CMK (cell line): ENCODE results near the gene HNRNPUL2.
"Not testable (repeated sequence)": the region's sequence is repeated elsewhere in the genome, so short reads cannot be mapped to it uniquely, and the experiment has no call there.

Experiments
- DNase-seq: peaks from one replicate; pipeline ENCODE4 v3.0.0-alpha.2; 2010; ENCODE audit warnings: low read depth

The HNRNPUL2 gene

DNA sequence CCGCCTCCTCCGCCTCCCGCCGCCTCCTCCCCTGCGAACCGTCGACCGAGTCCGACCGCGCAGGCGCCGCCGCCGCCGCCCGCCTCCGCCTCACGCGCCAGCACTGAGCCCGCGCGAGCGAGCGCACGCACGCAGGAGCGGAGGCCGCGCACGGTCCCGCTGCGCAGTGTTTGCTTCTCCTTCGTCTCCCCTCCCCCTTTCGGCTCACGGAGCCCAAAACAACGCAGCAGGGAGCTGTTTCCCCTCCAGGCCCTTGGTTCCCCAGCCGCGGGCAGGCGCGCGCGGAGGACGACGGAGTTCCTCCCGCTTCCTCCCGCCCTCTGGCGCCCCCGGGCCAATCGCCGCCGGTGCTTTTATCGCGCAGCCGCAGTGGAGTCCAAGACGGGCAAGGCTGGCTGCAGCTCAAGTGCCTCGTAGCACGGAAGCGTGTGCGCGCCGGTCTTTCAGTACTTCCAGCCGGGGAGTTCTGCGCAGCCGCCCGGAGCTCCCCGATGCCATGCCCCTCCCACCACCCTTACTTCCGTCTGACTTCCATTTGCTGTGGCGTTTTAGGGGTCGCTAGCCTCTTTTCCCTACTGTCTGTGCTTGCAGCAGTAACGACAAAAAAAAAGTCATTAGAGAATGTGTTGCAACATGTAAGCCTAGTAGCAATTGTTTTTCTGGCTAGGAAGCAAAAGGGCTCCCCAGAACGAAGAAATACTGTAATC lies at the start of gene HNRNPUL2:
Gene HNRNPUL2 (minus strand): TSS at position 293 of the 707 bp plus-strand sequence. CDS start 301 bp downstream, outside the sequence.
- DNase-seq, result peak; percentile 95

DNA sequence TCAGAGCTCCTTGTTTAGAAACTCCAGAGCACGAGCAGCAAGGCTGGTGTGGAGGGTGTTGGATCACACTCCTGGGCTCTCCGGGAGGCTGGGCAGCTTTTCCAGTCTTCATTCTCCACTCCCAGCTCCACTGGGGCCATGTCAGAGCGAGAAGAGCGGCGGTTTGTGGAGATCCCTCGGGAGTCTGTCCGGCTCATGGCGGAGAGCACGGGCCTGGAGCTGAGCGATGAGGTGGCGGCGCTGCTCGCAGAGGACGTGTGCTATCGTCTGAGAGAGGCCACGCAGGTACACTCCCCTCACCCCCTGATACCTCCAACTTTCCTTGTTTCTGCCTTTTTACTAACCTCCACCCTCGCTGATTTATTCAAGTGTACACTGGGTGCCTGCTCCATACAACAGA lies 48.4 kb upstream of the HNRNPUL2 start:
- no peak for DNase-seq

DNA sequence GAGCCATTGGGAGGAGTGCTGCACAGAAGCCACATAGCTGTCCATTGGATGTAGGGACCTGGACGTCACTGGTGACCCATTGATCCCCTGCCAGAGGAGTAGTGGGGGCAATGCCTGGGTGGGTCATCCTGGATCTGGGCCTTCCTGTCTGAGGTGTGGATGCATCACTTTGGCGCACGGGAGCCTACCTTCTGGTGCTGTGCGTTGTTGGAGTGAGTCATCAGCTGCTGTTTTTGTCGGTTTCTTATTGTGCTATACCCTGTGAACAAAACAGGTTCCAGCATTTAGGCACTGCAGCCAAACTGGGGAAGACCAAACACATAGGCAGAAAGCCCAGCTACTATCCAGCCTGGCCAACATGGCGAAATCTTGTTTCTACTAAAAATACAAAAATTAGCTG lies 47.1 kb upstream of the HNRNPUL2 start:
- DNase-seq, result no peak

DNA sequence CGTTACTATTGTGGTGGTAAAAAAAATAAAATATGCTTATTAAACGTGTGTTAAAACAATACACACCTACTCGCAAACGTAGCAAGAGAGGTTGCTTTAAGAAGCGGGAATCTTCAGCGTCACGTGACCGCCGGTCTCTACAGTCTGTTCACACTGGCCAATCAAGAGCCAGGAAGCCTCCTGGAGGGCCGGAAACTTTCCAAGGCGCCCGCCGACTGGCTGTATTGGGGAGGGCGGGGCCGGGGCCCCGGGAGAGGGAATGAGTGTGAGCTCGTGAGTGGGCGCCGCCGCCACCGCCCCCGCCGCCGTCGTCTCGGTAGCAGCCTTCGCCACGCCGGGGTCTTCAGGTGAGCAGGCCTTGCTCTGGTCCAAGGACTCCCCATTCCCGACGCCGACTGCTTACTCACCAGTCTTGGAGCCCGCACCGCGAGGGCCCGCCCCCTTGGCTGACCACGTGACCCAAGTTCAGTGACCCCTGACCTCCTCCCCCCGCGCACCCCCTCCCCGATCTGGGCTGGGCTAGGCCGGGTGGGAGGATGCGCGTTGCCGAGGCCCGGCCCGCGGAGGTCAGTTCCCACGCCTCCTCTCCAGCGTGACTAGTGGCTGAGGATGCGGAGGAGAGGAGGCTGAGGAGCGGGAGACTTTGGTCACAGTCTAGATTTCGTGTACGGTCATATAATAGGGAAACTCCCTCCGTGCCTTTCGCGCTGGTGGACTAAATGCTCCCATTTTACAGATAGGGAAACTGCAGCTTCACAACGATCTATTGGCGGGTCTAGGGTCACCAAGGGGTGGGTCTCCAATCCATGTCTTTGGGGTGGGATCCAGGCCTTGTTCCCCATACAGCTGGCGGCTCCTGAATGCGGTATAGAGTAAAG lies 44.1 kb upstream of the HNRNPUL2 start, which contains the start of gene TAF6L:
Gene TAF6L (plus strand): TSS at position 253 of the 878 bp plus-strand sequence. CDS start 4,388 bp downstream, outside the sequence.
- peak; percentile 84 for DNase-seq

DNA sequence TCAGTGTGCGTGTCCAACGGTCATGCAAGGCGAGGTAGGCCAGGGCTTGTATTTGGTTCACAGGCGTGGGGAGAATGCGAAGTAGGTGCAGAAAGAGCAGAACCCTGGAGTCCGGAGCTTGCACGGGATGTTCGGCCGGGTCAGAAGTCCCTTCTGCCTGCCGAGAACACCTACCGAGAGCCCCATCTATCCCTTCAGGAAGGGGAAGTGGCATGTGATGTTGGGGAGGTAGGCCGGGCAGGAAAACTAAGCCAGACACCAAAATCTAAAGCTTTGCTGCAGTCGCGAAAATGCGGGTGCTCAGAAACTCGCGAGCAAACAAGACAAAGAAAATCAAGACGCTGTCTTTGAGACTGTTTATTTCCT lies 43.5 kb upstream of the HNRNPUL2 start:
- peak; percentile 37 for DNase-seq

DNA sequence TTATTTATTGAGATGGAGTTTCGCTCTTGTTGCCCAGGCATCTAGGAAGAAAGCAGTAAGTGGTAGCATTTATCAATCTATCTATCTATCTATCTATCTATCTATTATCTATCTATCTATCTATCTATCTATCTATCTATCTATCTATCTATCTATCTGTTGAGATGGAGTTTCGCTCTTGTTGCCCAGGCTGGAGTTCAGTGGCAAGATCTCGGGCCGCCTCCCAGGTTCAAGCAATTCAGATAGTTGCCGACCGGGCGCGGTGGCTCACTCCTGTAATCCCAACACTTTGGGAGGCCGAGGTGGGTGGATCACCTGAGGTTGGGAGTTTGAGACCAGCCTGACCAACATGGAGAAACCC lies 33.6 kb upstream of the HNRNPUL2 start:
- not testable (repeated sequence) for DNase-seq

DNA sequence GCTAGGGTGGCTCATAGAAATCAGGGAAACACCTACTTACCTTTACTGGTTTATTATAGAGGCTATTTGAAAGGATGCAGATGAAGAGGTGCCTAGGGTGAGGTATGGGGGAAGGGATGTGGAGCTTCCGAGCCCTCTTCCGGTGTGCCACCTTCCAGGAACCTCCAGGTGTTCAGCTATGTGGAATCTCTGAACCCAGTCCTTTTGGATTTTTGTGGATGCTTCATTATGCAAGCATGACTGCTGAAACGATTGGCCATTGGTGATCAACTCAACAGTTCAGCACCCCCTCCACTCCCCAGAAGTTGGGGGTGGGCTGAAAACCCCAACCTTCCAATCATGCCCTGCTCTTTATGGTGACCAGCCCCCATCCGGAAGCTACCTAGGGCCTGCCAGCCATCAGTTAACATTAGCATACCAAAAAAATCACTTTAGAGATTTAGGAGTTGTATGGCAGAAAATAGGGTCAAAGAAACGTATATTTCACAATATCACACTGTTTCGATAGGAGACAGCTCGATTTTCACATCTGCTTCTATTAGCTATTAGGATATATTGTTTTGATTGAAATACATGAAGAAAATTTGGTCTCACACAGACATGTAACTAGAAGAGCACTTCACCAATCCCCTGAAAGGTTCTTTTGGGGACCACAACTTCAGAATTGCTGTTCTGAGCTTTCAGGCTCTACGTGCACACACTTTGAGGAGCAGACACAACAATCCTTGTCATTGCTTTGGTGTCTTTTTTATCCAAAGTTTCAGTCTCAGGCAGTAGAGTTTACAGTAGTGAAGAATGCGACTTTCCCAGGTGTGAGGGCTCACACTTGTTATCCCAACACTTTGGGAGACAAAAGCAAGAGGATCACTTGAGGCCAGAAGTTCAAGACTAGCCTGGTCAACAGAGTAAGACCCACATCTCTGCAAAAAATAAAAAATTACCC lies 30.9 kb upstream of the HNRNPUL2 start:
- no peak for DNase-seq

DNA sequence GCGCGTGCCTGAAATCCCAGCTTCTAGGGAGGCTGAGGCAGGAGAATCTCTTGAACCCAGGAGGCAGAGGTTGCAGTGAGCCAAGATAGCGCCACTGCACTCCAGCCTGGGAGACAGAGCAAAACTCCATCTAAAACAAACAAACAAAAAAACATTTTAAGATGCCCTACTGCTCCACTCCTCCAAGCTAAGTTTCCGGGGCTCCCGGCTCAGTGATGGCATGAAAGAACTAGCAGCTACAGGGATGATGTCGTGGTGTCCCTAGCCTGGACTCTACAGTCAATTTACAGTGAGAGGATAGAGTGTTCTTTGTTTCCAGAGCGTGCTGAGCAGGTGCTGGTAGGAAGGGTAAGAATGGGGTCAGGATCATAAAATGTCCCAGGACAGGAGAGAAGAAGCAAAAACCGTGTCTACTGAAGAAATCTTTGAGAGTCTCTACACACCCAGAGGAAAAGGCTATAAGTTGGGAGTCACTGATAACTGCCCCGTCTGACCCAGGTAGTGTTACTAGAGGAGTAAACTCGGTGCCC lies 27.9 kb upstream of the HNRNPUL2 start:
- no peak for DNase-seq

DNA sequence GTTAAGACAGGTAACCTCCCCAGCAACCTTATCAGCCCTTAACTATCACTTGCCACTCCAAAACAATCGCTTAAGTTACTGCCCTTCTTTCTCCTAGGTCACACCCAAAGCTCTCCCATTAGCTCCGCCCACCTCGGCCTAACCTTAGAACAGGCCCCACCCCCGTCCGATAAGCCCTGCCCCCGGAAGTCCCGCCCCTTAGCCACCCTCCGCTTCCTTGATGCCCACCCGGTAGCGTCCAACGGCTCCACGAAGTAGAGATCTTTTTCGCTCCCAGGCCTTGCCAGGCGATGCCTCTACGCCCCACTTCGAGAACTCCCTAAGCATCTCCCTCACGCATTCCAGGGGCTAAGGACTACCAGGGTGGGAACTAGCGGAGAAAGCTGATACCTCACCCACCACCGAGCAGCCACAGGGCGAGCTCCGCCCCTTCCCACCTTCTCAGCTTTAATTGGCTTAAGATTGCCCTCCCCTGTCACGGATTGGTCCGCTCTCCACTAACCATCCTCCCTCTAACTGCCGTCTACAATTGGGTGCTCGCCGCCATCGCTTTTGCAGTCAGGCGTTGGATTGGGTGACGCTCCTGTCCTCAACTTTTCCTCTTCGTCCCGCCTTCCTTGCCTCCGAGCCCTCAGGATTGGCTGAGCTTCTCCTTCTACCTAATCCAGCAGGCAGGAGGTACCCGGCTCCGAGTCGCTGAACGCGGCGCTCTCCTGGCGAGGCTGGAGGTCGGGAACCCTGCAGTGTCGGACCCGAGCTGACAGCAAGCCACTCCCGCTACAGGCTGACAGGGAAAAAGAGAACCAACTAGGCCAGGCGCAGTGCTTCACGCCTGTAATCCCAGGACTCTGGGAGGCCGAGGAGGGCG lies 26.7 kb upstream of the HNRNPUL2 start, which contains the start of gene ZBTB3:
Gene ZBTB3 (minus strand): TSS at position 425 of the 868 bp plus-strand sequence. CDS start 496 bp downstream, outside the sequence.
- peak; percentile 94 for DNase-seq

DNA sequence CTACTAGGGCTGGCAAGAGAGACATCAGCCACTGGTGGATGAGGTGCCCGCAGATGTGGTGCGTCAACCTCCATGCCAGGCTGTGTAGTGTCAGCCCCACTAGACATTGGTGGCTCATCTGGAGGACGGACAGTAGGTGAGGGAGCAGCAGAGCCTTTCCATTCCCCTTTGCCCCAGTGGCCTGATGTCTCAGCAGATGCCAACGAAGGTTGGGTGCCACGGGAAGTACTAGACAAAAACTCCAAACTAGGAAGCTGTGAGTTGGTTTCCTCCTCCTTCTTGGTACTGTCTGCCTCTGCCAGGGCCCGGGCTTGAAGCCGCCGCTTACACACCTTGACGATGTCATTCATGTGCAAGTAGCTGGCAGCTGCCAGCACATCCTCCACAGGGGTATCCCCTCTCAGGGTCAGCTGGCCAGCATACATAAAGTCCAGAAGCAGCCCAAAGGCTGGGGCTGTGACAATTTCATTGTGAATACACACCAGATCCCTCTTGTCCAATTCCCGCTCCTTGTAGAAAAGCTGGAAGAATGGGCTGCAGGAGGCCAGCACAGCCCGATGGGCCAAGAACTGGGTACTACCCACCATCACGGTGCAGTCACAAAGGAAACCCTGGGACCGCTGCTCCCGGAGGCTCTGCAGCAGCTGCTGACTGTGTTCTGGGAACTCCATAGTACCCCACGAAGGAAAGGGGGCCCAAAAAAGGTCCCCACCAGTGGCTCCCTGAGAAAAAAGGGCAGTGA lies 25.9 kb upstream of the HNRNPUL2 start:
- no peak for DNase-seq

DNA sequence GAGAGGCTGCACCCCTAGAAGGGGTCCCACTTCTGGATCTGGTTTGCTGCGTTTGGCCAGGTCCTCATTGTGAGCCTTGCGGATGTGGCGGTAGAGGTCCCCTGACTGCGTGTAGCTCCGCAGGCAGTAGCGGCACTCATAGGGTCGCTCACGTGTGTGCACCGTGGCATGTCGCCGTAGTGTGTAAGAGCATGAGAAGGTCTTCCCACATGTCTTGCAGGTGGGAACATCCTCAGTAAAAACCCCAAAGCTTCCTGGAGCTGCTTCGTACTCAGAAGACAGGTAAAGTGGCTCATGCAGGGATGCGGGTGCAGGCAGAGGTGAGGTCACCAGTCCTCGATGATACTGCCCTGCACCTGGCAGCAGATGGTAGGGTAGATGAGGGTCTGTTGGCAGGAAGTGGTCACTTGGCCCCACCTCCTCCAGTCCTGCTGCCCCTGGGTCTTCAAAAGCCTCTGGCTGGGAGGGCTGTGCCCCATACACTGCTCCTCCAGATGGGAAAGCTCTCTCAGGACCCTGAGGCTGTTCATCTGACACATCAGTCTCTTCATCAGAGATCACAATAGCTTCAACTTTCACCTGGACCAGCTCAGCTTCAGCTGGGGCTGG lies 25.0 kb upstream of the HNRNPUL2 start:
- no peak for DNase-seq

DNA sequence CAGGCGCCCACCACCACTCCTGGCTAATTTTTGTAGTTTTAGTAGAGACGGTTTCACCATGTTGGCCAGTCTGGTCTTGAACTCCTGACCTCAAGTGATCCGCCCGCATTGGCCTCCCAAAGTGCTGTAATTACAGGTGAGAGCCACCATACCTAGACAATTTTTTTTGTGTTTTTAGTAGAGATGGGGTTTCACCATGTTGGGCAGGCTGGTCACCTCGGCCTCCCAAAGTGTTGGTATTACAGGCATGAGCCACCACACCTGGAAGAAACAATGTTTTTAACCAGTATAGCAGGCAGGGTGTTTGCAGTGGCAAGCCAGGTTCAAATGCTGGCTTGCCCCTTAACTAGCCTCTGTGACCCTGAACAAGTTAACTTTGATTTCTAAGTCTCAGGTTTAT lies 22.7 kb upstream of the HNRNPUL2 start:
- DNase-seq, result not testable (repeated sequence)

DNA sequence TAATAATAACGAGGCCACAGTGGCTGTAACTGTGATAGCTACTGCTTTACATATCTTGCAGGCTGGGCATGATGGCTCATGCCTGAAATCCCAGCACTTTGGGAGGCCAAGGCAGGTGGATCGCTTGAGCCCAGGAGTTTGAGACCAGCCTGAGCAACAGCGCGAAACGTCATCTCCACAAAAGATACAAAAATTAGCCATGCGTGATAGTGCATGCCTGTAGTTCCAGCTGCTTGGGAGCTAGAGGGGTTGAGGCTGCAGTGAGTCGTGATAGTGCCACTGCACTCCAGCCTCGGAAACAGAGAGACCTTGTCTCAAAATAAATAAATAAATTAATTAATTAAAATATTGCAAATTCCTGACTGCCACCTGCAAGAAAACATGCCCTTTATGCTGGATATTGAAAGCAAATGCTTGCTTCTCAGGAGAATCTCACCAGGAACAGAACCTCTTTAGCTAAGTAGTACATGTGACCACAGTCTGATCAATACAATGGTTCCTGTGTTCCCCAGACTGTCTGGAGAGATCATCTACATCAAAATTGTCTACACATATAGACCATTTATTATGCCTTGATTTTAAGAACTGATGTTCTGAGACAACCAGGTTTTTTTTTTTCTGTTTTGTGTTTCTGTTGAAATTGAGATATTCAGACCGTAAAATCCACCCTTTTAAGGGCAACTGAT lies 20.4 kb upstream of the HNRNPUL2 start:
- DNase-seq, result no peak

DNA sequence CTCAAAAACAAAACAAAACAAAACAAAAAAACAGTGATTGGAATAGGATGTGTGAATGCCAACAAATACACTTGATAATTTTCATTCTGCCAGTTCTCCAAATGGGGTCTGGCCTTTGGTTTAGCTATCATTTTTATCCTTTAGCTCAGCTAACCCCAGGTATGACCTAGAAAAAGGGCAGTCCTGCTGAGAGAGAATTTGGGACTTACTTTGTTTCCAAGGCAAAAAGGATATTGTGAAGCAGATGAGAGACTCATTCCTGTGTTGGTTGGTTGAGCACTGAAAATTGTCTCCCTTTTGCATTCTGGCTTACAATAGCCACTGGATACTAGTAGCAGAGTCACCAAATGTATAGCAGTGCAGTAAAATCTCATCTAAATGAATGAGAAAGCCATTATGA lies 9.9 kb upstream of the HNRNPUL2 start:
- DNase-seq, result no peak

DNA sequence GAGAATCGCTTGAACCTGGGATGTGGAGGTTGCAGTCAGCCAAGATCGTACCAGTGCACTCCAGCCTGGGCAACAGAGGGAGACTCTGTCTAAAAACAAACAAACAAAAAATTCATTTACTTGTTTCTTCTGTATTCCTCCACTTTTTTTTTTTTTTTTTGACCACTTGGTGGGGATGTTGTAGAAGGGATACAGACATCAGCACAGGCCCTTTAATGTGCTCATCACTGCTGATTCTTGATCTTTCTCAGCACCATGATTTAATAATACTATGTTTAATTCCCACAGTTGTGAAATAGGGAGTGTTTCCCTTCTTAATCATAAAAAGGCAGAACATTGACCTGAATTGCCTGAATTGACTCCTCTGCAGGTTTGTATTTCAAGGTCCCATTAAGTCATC lies 5.6 kb upstream of the HNRNPUL2 start:
- DNase-seq, result no peak

DNA sequence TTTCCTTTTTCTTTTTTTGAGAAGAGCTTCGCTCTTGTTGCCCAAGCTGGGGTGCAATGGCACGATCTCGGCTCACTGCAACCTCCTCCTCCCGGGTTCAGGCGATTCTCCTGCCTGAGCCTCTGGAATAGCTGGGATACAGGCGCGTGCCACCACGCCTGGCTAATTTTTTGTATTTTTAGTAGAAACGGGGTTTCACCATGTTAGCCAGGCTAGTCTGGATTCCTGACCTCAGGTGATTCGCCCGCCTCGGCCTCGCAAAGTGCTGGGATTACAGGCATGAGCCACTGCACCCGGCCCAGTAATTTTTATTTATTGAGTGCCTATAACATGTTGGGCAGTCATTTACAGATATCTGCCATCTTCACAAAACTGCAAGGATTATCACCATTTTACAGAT lies 2.8 kb upstream of the HNRNPUL2 start:
- DNase-seq, result not testable (repeated sequence)

DNA sequence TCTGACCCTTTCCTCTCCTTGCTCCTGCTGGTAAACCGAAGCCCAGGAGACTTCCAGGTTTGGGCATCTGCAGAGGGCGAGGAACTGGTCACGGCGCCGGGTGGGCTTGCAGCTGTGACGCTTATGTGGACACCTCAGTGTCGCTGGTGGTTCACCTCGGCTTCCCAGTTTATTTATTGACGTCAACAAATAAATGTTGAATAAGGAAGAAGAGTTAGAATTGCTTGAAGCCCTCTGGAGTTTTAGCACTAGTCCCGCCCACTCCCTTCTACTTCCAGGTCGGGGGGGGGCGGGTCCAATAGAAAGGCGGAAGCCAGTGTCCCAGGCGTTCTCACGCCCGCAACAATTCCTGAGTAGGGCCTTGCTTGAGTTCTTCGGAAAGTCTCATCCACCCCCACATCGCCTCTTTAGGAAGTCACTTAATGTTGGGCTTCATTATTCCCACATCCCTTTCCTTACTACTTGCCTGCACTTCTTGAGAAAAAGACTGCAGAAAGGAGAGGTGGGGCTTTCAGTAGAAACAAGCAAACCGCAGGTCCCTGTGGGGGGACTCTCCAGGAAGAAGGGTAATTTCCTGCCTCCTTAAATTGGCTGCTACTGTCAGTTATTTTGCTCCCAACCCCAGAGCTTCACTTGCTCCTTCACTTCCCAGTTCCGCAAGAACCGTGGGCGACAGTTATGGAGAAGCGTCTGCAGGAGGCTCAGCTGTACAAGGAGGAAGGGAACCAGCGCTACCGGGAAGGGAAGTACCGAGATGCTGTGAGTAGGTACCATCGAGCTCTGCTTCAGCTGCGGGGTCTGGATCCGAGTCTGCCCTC lies 1.1 kb upstream of the HNRNPUL2 start, which contains the start of gene TTC9C:
Gene TTC9C (plus strand): TSS at position 316 of the 818 bp plus-strand sequence. CDS start 363 bp downstream, at position 679.
- DNase-seq, result peak; percentile 70

DNA sequence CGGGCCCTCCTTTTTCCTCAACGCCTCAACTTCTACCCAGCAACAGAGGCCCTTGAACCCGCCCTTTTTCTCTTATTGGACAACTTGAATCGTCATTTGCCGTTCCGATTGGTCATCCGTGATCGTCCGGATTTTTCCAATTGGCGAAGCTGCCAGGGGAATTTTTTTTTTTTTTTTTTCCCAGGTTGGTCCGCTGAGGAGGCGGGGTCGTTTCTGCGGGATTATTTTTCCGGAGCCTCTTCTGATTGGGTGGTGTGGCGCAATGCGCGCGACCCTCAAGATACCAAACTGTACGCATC lies 564 bp upstream of the HNRNPUL2 start:
- DNase-seq, result peak; percentile 80
